ENCODE measurements around the gene ZBTB7C. TPM values are rescaled to one million over a fixed set of nuclear protein-coding genes. Genes with fewer than 3 reads are reported as not detected.
"Not testable (repeated sequence)": the region's sequence is repeated elsewhere in the genome, so short reads cannot be mapped to it uniquely, and the experiment has no call there.

The ZBTB7C gene
- polyA plus RNA-seq, 2 of the 4 experiments (the other 2 are of a cell fraction) = 0.10 to 0.12 TPM

DNA sequence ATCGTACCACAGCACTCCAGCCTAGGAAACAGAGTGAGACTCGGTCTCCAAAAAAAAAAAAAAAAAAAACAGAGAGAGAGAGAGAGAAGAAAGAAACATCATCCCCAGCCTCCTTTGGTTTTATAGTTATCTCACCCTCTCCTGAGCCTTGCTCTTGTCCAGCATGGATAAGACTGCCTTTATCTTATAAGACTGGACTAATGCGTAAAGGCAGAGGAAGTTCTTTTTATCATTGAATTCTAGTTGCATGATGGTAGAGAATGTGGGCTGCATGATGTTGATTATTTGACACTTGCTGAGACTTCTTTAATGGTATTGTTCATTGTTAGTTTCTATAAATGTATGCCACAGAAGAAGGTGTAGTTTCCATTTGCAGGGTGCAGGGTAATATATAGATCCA, 124.4 kb downstream of the ZBTB7C start:
- DNase-seq (ENCODE audit: low read depth in 1 of 2, low spot score in 1 of 2) = no peak
- Histone ChIP-seq H3K4me2 (no peak overlapping the region), H3K4me1 (no peaks in the 10 kb centered on the region), H3K27ac (no peak overlapping the region), H3K9me3 (no peaks in the 10 kb centered on the region), H3K4me3 (no peak overlapping the region)
- CTCF ChIA-PET = interaction anchor here (0.8 kb wide), 1 partner anchor 181 kb away, joined by 3 read pairs; no protein-coding TSS in a partner anchor
- POLR2A ChIA-PET = no interaction called here
- TF ChIP-seq ESRRA (IDR thresholded peaks at IDR 0.05; ENCODE audit: borderline replicate concordance, low read length) (no peak), FOXS1 (CRISPR knock-in tag; IDR thresholded peaks at IDR 0.05) (no peak), JUN (IDR thresholded peaks at IDR 0.05) (no peak), CTCF (IDR thresholded peaks at IDR 0.05) (no peak), HEYL (CRISPR knock-in tag; IDR thresholded peaks at IDR 0.05) (no peak), HOXA7 (CRISPR knock-in tag; IDR thresholded peaks at IDR 0.05) (no peak), JUNB (IDR thresholded peaks at IDR 0.05) (no peak), GATA3 (IDR thresholded peaks at IDR 0.05; ENCODE audit: borderline replicate concordance) (no peak), SMC3 (IDR thresholded peaks at IDR 0.05) (no peak)
- TF ChIP-seq, protein P1, sequence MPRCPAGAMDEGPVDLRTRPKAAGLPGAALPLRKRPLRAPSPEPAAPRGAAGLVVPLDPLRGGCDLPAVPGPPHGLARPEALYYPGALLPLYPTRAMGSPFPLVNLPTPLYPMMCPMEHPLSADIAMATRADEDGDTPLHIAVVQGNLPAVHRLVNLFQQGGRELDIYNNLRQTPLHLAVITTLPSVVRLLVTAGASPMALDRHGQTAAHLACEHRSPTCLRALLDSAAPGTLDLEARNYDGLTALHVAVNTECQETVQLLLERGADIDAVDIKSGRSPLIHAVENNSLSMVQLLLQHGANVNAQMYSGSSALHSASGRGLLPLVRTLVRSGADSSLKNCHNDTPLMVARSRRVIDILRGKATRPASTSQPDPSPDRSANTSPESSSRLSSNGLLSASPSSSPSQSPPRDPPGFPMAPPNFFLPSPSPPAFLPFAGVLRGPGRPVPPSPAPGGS (IDR thresholded peaks at IDR 0.05) = no peak
- WGBS (ENCODE audit: missing lambda C conversion rate) = 62% methylated on average over 3 of the region's 3 CpGs
- no peak for FAIRE-seq
- ATAC-seq = no peak

GRCh38 chr18:48284011-48284410, 125.2 kb downstream of the ZBTB7C start:
- H3K4me3 ChIP-seq; POLR2A ChIA-PET; FAIRE-seq; H3K4me1 ChIP-seq; CTCF ChIA-PET; DNase-seq (ENCODE audit: low read depth in 1 of 2, low spot score in 1 of 2); ATAC-seq; H3K27ac ChIP-seq; H3K4me2 ChIP-seq; H3K9me3 ChIP-seq: not testable (repeated sequence)
- 25% methylated on average over 5 of the region's 5 CpGs for WGBS (ENCODE audit: missing lambda C conversion rate)

- H3K4me2 ChIP-seq; DNase-seq (ENCODE audit: low read depth in 1 of 2, low spot score in 1 of 2); H3K9me3 ChIP-seq; CTCF ChIA-PET; H3K4me1 ChIP-seq; H3K27ac ChIP-seq; H3K4me3 ChIP-seq; FAIRE-seq; POLR2A ChIA-PET; ATAC-seq: not testable (repeated sequence)
These were observed 127.7 kb downstream of the ZBTB7C start for GRCh38 chr18:48281460-48281859.

DNA sequence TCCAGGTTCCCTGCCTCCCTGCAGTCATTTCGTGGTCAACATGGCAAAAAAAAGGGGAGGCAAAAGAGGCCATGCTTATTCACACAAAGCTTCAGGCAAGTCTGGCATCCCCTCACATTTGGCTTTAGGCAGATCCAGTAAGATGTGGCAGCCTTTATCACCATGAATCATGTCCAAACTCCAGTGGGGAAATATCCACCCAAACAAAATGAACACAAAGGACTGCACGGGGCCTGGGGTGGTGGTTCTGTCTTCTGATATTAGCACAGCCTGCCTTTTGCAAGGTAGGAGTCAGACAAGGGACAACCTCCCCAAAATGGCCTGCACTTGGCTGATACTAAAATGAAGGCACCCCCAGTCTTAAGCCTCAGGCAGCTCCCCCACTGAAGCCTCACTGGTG, 129.9 kb downstream of the ZBTB7C start:
- DNase-seq (ENCODE audit: low read depth in 1 of 2, low spot score in 1 of 2) (no peak), FAIRE-seq (no peak), ATAC-seq (no peak)
- ChIA-PET POLR2A (no interaction called here), CTCF (interaction anchor here (1.4 kb wide), 1 partner anchor 12 kb away, joined by 3 read pairs; no protein-coding TSS in a partner anchor)
- H3K9me3 ChIP-seq = no peaks in the 10 kb centered on the region
- TF ChIP-seq FOSB (CRISPR knock-in tag; IDR thresholded peaks at IDR 0.05) (no peak), ESRRA (IDR thresholded peaks at IDR 0.05; ENCODE audit: borderline replicate concordance, low read length) (no peak), BHLHE40 (IDR thresholded peaks at IDR 0.05; ENCODE audit: low read depth, low read length) (no peak), KDM1A (IDR thresholded peaks at IDR 0.05; ENCODE audit: low read depth) (no peak)
- no peak overlapping the region for H3K27ac ChIP-seq
- WGBS (ENCODE audit: missing lambda C conversion rate) = 14% methylated on average over 1 of the region's 2 CpGs
- H3K4me2 ChIP-seq = no peak overlapping the region
- no peak overlapping the region for H3K4me3 ChIP-seq
- peaks cover 4% of the 10 kb centered on the region for H3K4me1 ChIP-seq

DNA sequence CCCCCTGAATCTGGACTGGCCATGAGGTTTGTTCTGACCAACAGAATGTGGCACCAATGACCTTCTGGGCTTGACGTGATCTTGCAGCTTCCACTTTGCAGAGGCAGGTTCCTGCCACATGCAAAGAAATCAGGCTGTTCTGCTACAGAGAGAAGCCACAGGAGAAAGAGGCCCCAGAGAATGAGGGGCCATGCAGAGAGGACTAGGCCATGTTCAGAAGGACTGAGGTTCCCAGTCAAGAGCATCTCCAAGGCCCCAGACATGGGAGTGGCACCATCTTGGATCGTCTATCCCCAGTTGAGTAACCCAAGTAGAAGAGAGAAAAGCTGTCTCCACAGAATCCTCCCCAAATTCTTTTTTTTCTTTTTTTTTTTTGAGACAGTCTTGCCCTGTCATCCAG, 131.1 kb downstream of the ZBTB7C start:
- FAIRE-seq = no peak
- WGBS (ENCODE audit: missing lambda C conversion rate) = 53% methylated on average over 2 of the region's 2 CpGs
- TF ChIP-seq REST (IDR thresholded peaks at IDR 0.05) (no peak), NPAS2 (CRISPR knock-in tag; IDR thresholded peaks at IDR 0.05; ENCODE audit: borderline replicate concordance) (no peak), PBX3 (IDR thresholded peaks at IDR 0.05) (no peak), ZNF302 (CRISPR knock-in tag; IDR thresholded peaks at IDR 0.05) (no peak)
- TF ChIP-seq, protein P2, sequence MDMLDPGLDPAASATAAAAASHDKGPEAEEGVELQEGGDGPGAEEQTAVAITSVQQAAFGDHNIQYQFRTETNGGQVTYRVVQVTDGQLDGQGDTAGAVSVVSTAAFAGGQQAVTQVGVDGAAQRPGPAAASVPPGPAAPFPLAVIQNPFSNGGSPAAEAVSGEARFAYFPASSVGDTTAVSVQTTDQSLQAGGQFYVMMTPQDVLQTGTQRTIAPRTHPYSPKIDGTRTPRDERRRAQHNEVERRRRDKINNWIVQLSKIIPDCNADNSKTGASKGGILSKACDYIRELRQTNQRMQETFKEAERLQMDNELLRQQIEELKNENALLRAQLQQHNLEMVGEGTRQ (IDR thresholded peaks at IDR 0.05) = no peak
- TF ChIP-seq, protein P3, sequence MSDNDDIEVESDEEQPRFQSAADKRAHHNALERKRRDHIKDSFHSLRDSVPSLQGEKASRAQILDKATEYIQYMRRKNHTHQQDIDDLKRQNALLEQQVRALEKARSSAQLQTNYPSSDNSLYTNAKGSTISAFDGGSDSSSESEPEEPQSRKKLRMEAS (IDR thresholded peaks at IDR 0.05) = no peak

More for the DNA sequence above, 131.1 kb downstream of the ZBTB7C start:
- ATAC-seq (no peak), DNase-seq (ENCODE audit: low read depth in 1 of 2, low spot score in 1 of 2) (no peak)
- ChIA-PET CTCF (interaction anchor here (1.4 kb wide), 2 partner anchors 10 to 15 kb away, joined by 3 read pairs; no protein-coding TSS in a partner anchor), POLR2A (no interaction called here)
- no peak overlapping the region for H3K4me3 ChIP-seq
- H3K9me3 ChIP-seq = no peaks in the 10 kb centered on the region
- peaks cover 9% of the 10 kb centered on the region for H3K4me1 ChIP-seq
- H3K27ac ChIP-seq = no peak overlapping the region
- H3K4me2 ChIP-seq = no peak overlapping the region

All from A549 (cell line).